Measurements from ENCODE around the gene COL6A1. TPM values are rescaled to one million over a fixed set of nuclear protein-coding genes. Genes with fewer than 3 reads are reported as not detected.
"Not testable (repeated sequence)": the region's sequence is repeated elsewhere in the genome, so short reads cannot be mapped to it uniquely, and the experiment has no call there.

Gene COL6A1
- total RNA-seq, 2 experiments from 2014 or later = 5.2 to 5.5 TPM

DNA sequence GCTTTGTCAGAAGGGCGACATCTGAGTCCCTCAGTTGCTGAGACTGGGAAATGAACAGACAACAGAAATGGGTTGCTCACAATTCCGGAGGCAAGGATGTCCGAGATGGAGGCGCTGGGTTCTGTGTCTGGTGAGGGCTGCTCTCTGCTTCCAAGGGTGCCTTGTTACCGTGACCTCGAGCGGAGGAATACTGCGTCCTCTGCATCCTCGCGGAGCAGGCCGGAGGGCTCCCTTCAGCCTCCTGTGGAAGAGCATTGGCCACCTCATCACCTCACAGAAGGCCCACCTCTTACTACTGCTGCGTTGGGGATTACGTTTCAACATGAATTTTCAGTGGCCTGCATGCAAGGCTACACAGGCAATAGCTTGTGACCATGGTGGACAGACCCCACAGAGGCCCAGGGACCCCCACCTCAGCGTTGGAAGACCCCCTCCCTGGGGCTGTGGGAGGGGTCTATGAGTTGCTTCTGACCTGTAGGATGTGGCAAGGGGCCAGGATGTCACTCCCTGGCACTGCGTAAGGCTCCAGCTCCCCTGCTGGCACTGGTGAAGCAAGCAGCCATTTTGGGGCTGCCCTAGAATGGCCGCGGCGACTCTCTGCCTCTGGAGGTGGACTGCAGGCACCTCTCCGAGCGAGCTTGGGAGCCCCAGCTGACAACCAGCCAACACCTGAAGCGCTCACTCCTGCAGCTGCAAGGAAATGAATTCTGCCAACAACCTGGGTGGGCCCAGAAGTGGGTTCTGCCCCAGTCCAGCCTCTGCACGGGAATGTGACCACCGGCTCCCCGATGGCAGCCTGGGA lies 36.3 kb upstream of the COL6A1 start:
- CTCF ChIA-PET = no interaction called here

DNA sequence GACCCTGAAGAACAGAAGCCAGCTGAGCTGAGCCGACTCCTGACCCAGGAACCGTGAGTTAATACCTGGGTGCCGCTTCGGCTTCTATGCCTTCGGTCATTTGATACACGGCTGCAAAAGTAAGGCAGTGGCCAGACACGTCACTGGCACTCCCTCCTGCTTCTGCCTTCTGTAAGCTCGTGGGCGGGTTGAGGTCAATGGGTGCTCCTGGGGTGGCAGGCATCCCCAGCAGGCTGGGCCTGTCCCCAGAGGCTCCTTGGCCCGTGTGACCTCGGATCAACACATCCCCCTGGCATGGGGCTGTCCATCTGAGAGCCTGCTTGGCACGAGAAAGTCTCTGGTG lies 35.7 kb upstream of the COL6A1 start:
- ChIA-PET POLR2A (no interaction called here), CTCF (no interaction called here)

More for the DNA sequence above, 36.3 kb upstream of the COL6A1 start:
- POLR2A ChIA-PET = no interaction called here

DNA sequence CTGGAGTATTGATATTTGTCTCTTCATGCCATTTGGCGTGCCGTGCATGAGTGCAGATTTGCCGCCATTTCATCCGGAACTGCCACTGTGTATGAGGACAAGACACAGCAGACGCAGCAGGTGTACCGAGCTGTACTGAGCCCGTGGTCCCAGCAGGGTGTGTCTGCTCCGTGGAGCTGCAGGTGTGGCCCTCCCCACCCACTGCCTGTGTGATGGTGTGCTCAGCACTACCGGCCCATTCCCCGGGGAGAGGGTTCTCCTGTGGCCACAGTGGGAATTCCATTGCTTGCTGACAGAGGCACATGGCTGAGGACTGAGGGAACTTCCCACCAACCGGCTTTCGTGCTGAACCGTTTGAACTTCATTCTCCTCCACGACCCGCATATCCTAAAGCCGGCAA lies 34.3 kb upstream of the COL6A1 start:
- POLR2A ChIA-PET = no interaction called here

GRCh38 chr21:45947716-45948255 lies 33.8 kb upstream of the COL6A1 start:
- POLR2A ChIA-PET = no interaction called here
- CTCF ChIA-PET = no interaction called here

More for the DNA sequence above, 34.3 kb upstream of the COL6A1 start:
- CTCF ChIA-PET = no interaction called here

- ChIA-PET CTCF (no interaction called here), POLR2A (no interaction called here)
Measured at GRCh38 chr21:45948576-45949141, 32.9 kb upstream of the COL6A1 start.

GRCh38 chr21:45949928-45950739 lies 31.4 kb upstream of the COL6A1 start:
- ChIA-PET CTCF (no interaction called here), POLR2A (no interaction called here)

GRCh38 chr21:45950740-45951515 lies 30.6 kb upstream of the COL6A1 start:
- CTCF ChIA-PET = no interaction called here
- POLR2A ChIA-PET = no interaction called here

DNA sequence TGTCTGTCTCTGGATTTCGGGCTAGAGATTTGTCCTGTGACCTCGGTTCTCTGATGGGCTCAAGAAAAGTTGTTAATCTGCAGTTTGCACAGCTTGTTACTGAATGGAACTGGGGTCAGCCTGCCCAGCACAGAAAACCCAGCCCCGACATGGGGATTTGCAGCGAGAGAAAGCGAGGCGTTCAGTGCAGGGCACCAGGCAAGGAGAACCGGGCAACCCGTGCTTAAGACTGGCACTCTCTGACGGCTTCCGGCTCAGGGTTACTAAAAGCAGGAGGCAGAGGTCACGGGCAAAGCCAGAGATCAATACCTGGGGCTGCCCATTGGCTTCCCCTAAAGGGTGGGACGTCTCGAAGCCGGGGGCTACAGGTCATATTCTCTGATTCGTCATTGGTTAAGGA lies 29.9 kb upstream of the COL6A1 start:
- CTCF ChIA-PET = no interaction called here
- POLR2A ChIA-PET = no interaction called here

DNA sequence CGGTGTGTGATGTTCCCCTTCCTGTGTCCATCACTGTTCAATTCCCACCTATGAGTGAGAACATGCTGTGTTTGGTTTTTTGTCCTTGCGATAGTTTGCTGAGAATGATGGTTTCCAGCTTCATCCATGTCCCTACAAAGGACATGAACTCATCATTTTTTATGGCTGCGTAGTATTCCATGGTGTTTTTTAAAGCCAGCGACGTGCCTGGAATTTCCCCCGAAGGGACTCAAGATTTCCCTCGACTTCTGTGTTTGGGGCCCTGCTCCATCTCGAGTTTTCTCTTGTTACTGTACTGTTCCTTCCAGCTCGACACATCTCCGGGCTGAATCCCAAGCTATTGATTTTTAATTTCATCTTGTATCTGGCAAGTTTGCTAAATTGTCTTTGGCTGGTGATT lies 29.0 kb upstream of the COL6A1 start:
- CTCF ChIA-PET, POLR2A ChIA-PET: not testable (repeated sequence)

DNA sequence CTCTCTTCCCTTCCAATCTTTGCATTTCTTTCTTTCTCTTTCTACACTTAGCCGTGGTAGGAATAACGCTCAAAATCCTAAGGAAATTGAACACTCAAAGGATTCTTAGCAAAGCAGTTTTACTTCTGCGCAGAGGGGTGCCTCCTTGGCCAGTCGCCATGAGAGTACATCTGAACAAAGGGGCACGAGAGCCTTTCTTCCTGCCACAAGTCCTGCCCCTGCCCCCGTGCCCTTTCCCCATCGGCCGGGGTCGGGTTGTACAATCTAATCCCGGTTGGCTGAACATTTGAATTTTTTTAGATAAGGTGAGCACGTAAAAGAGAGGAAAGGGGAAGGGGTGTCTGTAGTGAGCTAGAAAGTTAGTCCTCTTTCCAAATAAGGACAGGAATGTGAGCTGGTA lies 28.6 kb upstream of the COL6A1 start:
- POLR2A ChIA-PET = no interaction called here
- CTCF ChIA-PET = no interaction called here

DNA sequence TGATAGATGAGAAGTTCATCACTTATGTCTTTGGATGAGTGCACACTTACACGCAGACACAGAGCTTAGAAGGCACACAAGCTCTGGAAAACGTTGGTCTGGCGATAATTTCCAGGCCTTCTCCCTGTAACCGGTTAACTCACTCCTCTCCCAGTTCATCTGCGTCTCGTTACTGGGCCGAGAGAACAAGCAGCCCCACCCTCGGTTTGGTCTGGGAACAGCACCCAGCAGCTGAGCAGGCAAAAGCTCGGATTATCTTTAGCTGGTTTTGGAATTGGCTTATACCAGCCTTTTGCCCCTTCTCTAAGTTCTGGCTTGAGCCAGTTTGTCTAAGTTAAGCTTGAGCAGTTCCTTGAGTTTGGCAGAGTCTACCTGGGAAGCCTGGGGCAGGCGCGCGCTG lies 27.3 kb upstream of the COL6A1 start:
- ChIA-PET POLR2A (no interaction called here), CTCF (no interaction called here)

DNA sequence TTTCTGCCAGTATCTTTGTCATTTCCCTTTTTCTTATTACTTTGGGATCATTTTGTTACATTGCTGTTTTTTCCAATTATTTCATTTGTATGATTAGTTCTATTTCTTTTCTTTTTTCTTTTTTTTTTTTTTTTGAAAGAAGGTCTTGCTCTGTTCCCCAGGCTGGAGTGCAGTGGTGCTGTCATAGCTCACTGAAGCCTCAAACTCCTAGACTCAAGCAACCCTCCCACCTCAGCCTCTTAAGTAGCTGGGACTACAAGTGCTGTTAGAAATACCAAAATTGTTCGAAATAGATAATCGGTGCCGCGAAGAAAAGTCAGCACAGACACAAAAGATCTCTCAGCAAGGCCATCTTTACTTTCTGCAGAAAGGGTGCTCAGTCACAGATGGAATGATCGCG lies 26.6 kb upstream of the COL6A1 start:
- ChIA-PET POLR2A (no interaction called here), CTCF (no interaction called here)

DNA sequence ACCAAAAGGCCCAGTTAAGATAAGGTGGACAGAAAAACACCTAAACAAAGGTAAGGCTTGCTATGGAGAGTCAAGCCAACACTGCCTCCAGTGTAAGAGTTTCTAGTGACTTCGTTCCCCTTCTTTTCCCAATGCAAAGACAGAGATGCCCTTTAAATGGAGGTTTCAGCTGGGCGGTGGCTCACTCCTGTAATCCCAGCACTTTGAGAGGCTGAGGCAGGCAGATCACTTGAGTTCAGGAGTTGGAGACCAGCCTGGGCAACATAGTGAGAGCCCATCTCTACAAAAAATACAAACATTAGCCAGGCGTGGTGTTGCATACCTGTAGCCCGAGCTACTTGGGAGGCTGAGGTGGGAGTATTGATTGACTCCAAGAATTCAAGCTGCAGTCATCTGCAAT lies 24.0 kb upstream of the COL6A1 start:
- POLR2A ChIA-PET = no interaction called here
- CTCF ChIA-PET = no interaction called here

- ChIA-PET POLR2A (no interaction called here), CTCF (no interaction called here)
Measured at GRCh38 chr21:45957981-45958600, 23.5 kb upstream of the COL6A1 start.

DNA sequence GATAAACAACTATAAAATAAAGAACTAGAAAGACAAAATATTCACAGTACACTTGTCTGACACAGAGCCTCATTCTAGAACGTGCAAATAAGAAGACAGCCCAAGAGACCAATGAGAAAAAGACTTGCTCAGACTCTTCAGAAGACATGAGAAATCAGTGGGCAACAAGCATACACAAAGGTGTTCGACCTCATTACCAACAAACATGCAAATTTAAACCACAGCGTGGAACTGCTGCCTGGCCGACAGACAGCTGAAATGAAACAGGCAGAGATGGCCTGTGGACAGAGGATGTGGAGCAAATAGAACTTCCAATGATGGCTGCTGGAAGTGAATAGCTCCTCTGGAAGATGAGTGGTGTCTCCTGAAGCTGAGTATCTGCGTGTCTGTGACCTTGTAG lies 22.4 kb upstream of the COL6A1 start:
- POLR2A ChIA-PET = no interaction called here
- CTCF ChIA-PET = no interaction called here

GRCh38 chr21:45959779-45960390 lies 21.7 kb upstream of the COL6A1 start:
- CTCF ChIA-PET = no interaction called here
- POLR2A ChIA-PET = no interaction called here

DNA sequence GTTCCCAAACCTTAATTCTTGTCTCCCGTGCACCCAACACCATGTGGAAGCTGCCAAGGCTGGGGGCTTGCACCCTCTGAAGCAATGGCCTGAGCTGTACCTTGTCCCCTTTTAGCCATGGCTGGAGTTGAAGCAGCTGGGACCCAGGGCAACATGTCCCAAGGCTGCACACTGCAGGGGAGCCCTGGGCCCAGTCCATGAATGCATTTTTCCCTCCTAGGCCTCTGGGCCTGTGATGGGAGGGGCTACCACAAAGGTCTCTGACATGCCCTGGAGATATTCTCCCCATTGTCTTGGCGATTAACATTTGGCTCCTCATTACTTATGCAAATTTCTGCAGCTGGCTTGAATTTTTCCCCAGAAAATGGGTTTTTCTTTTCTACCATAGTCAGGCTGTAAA lies 20.2 kb upstream of the COL6A1 start:
- POLR2A ChIA-PET, CTCF ChIA-PET: not testable (repeated sequence)

- ChIA-PET CTCF (interaction anchor here (0.9 to 1.6 kb wide), 2 partner anchors 9 to 11 kb away, joined by 3 to 5 read pairs; no protein-coding TSS in a partner anchor), POLR2A (no interaction called here)
Measured at GRCh38 chr21:45962531-45963231, 18.9 kb upstream of the COL6A1 start.

GRCh38 chr21:45963232-45963570 lies 18.4 kb upstream of the COL6A1 start:
- CTCF ChIA-PET = interaction anchor here (0.9 to 1.6 kb wide), 2 partner anchors 8 to 10 kb away, joined by 3 to 5 read pairs; no protein-coding TSS in a partner anchor
- POLR2A ChIA-PET = no interaction called here
